HT-29 (cell line): Measurements from ENCODE around the gene LHX2. TPM values are rescaled to one million over a fixed set of nuclear protein-coding genes. Genes with fewer than 3 reads are reported as not detected.
A peak's percentile ranks its signal among the peaks of the same experiment; 100 is the strongest.

Experiments used
- DNase-seq: peaks from one replicate; pipeline ENCODE4 v3.0.0-alpha.2; 2015; ENCODE audit warnings: low spot score
- total RNA-seq: library from RNA; depleted of rRNA; stranded (reverse); fragments of >200 nt; shearing (Covaris generic); gene quantifications from 2 replicates; pipeline ENCODE4 v1.2.3, GENCODE V29; 2014

LHX2 gene
- total RNA-seq, 1 experiment from 2014 or later: not detected

- no peak for DNase-seq
Observed at GRCh38 chr9:124029617-124030016, 18.0 kb downstream of the LHX2 start.

- peak; percentile 26 for DNase-seq
Observed at GRCh38 chr9:124030969-124031451, 19.4 kb downstream of the LHX2 start.

GRCh38 chr9:124032247-124032646, 20.7 kb downstream of the LHX2 start:
- no peak for DNase-seq

DNA sequence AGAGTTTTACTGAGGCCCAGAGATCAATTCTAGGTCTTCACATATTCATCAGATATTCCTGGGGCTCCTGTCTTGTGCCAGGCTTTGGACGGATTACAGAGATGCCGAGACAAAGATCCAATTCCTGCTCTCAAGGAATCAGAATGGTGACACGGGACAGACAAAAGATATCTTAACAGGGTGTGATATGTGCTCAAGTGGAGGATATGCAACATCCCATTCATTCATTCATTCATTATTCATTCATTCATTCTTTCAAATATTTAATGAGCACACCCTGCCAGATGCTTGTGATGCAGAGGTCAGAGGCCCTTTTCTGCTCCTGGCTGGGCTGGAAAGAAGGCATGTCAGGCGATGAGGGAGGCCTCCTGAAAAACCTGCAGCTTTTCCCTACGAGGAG, 21.8 kb downstream of the LHX2 start:
- no peak for DNase-seq

GRCh38 chr9:124033967-124034366, 22.4 kb downstream of the LHX2 start:
- no peak for DNase-seq

DNA sequence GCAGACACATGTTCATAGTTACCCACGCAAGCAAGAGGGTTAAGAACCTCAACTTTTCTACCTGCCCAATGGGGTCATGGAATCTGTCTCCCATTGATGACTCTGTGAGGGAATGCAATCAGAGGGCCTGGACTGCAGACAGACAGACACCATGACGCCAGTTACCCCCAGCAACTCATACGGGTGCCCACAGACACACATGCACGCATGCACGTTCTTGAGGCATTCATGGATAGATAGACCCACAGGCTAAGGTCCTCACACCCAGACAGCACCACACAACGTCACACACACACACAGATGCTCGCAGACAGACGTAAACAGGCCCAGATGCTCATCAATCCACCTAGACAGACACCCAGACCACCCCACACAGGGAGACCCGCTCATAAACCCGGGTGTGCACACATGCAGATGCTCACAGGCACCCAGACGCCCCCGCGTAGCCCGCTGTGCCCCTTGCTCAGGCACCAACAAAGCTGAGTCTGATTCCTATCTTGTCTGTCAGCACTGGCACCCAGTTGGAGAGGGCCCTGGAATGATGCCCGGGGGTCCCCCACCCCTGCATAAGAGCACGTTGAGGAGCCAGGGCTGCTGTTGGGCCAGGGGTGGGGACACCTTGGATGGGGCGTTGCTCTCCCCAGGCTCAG, 23.6 kb downstream of the LHX2 start:
- DNase-seq: no peak

DNA sequence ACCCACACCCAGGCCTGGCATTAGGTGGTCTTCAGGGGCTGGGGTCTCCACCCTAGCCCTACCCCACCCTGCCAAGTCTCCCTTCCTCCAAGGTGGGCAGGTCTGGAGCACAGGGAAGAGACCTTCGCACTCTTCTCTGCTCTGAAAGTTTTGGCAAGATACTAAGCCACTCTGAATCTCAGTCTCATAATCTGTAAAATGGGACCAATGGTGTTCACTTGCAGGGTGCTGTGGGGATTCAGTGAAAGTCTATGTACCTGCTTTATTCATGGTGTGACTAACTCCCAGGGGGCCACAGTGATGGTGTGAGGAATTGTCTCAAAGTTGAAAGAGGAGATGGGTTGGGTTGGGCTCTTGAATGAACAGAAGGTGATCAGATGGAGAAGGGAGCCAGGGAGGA, 25.0 kb downstream of the LHX2 start:
- no peak for DNase-seq

DNA sequence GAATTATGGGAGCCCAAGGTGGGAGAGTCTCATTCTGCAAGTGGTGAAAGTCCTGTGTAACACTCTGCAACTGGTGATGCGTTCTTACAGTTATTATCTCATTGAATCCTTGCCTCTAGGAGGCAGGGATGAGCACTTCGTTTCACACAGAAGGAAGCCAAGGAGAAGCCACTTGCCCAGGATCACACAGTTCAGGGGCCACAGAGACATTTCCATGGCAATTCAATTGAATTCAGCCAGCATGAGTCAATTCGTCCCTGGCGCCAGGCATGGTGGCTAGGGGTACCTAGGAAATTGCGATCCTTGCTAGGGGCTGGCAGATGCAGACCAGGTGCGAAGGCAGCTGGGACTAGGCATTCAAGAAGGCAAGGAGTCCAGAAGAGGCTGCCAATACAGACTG, 26.2 kb downstream of the LHX2 start:
- DNase-seq: no peak

GRCh38 chr9:124038239-124038638, 26.7 kb downstream of the LHX2 start:
- peak; percentile 32 for DNase-seq

GRCh38 chr9:124038790-124039633, 27.4 kb downstream of the LHX2 start:
- DNase-seq: no peak

DNA sequence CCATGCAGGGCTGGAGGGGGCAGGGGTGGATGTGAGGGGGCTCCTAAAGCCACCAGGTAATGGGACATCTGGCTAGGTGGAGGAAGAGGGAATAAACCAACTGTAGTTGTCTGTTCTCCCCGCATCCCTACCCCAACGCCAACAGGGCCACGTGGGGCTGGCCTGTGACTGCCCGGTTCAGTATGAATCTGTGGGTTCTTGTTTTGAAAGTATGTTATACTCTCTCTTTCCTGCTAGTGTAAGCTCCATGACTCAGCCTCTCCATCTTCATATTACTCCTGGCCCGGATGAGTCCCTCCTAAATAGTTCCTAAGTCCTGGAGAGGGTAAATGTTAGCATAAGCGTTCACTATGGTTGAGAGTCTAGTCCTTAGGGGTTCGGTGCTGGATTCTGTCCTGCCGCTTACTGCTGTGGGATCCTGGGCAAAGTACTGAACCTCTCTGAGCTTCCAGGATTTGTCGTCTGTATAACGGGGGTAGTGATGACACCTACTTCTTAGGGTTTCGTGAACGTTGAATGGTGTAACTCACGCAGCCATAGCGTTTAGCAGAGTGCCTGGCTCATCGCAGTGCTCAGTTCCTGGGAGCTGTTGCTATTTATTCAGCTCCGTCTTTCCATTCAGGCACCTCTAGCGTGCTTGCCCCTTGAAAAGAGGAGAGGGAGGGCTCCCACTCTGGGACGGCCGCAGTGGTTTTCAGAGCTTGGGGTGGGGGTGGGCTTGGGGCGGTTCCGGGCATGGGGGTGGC, 28.8 kb downstream of the LHX2 start:
- DNase-seq: no peak

DNA sequence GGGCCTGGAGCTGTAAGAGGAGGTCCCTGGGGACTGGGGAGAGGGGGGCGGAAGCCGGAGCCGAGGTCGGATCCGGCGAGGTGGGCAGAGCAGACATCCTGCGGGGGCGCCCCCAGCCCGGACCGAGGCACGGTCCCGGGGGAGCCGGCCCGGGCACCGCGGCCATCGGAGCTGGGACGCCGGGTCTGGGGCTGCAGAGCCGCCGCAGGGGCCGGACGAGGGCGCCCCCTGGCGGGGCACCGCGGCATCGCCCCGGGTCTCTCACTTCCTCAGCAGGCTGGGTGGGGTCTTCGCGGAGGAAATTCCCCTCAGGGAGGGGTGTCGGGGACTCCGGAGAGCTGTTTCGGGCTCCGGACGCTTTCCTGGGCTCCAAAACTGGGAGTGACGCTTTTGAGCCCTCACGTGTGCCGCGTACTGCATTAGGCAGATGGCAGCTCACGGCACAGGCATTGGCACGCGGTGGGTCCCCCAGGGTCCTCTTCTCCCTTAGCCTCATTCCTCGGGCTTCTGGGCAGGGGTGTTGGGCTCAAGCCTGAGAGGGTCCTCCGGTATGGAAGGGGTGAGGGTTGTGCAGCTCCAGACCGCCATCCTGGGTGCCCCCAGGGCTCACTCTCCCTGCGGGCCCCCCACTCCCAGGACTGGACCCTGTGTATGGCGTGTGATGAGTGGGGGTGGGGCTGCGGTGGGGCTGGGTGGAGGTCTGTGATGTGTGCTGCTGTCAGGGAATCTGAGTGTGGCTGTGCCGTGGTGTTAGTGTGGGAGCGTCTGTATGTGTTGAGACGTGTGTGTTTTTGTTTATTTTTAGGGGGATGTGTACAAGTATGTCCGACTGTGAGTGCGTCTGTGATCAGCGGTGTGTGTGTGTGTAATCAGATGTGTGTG, 29.6 kb downstream of the LHX2 start:
- no peak for DNase-seq

- no peak for DNase-seq
Observed at GRCh38 chr9:124041817-124042116, 30.2 kb downstream of the LHX2 start.

- DNase-seq: no peak
Observed at GRCh38 chr9:124042201-124042721, 30.7 kb downstream of the LHX2 start.

DNA sequence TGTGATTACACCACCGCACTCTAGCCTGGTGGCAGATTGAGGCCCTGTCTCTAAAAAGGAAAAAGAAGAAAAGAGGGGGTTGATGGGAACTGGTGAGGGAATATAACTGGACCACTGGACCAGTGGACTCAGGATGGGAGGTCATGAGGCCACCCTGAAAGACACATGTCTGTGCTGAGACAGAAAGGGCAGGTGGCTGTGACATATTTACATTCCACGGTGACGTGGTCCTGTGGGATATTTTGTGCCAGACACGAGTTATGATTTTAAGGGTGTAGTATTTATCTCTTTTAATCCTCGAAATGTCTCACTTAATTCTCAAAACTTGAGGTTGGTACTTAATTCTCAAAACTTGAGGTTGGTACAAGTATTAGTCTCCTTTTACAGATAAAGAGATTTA, 32.9 kb downstream of the LHX2 start:
- DNase-seq: no peak

DNA sequence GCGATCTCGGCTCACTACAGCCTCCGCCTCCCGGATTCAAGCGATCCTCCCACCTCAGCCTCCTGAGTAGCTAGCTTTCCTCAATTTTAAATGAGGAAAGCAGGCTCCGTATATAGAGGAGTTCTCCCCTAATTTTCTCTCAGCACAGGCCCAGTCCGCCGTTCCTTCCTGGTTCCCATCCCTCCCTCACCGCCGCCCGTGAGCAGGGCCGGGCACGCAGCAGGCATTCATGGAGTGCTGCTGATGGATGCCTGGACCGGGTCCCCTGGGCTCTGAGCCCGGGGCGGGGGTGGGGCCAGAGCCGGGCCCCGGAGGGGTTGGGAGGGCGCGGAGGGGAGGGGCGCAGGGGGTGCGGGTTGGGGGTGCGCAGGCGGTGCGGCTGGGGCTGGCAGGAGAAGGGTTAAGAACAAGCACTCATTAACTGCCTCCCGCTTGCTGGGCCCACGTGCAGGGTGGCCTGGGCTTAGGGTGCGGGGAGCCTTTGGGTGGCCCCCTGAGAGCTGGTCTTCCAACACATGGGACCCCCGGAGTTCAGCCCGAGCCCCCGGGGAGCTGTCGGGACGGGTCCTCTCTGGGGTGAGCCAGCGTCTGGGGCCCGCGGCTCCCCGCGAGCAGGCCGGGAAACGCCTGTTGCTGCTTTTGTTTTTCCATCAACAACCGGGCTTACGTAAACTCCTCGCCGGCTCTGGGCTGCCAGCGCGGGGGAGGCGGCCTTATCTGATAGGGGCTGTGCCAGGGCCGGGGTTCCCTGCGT, 33.7 kb downstream of the LHX2 start:
- no peak for DNase-seq

DNA sequence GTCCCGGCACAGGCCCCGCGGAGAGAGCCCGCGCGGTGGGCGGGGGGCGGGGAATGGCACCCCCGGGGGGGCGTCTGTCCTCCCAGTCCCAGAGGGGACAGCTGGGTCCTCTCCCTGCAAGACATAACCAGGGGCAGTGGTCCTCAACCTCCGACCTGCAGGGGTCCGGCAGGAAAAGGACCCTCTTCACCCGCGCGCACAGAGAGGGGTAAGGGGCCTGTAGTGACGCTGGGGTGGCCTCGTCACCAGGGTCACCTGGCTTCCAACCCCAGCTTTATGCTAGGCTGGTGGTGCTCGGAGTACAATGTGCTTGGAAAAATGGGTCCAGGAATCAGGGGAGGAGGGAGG, 34.2 kb downstream of the LHX2 start:
- no peak for DNase-seq

DNA sequence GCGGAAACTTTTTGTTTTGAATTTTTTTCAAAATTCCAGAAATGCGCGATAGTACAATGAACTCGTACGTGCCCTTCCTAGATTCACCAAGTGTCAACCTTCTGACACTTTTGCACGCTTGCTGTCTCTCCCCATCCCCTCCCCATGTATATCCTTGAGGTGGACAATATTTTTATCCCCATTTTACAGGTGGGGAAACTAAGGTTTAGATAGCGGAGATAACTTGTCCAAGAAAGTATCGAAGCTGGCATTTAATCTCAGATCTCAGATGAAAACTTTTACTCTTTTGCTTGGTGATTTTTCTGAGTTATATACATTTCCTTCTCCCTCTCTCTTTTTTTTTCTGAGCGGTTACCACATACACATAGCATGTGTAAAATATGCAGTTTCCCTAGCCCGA, 34.6 kb downstream of the LHX2 start:
- DNase-seq: no peak

- no peak for DNase-seq
Observed at GRCh38 chr9:124047251-124047672, 35.7 kb downstream of the LHX2 start.

- DNase-seq: no peak
Observed at GRCh38 chr9:124050955-124051354, 39.4 kb downstream of the LHX2 start.

- DNase-seq: no peak
Observed at GRCh38 chr9:124052401-124052800, 40.8 kb downstream of the LHX2 start.
